ENCODE measurements around the gene PKD1.

Gene PKD1

DNA sequence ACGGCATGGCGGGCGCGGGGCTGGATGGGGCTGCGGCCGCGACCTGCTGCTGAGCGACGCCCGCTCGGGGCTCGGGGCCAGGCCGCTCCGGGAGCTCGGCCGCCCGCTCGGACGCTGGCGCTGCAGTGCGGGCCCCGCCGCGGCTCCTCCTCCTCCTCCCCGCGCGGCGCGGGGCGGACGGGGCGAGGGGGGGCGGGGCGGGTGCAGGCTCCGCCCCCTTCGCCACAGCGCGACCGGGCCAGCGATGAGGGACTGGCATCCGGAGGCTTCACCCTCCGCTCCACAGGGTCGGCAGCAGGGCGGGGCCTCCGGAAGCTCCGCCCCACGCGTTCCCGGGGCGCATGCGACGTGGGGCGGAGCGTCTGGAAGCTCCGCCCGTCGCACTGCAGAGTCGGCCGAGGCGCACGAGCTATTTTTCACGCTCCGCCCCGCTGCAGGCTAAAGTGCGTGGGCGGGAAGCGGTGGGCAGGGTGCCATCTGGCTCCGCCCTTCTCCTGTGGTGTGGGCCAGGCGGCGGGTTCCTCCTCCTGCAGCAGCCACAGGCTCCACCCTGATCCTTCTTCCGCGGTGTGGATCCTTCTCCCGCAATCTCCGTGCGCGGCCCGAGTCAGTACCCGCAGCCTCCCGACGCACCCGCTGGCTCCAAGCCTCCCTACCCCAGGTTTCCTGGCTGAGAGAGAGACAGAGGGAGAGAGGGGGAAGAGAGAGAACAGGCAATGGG is at the start of gene PKD1:
Gene PKD1, minus strand, starts transcription at position 129 of the 721 bp plus-strand sequence. CDS start 209 bp downstream, outside the sequence.
- DNase-seq (ENCODE audit: insufficient read length, low spot score) (peak; percentile 67), FAIRE-seq (peak; percentile 62)
- peak; percentile 66; the same call in 1 of the 2 replicates for TF ChIP-seq POLR2A (IDR thresholded peaks at IDR 0.05; ENCODE audit: low read depth, low read length)

DNA sequence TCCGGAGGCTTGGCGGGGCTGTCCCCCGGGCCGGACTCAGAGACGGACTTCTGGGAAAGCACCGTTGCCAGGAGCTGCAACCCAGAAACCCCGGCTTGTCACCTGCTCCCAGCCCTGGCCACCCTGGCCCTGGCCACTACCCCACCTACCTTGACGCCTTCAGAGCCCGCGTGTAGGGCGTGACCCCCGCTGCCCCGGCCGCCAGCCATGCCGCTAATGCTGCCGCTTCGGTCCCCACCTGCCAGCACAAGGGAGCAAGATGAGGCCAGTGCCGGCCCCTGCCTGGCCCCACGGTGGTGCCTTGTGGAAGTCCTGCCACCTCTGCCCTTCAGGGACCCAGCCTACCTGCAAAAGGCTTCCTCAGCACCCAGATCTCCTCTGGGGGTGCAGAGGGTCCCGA is 49.3 kb upstream of the PKD1 start:
- DNase-seq (ENCODE audit: insufficient read length, low spot score): no peak
- no peak for FAIRE-seq
- TF ChIP-seq POLR2A (IDR thresholded peaks at IDR 0.05; ENCODE audit: low read depth, low read length): no peak

DNA sequence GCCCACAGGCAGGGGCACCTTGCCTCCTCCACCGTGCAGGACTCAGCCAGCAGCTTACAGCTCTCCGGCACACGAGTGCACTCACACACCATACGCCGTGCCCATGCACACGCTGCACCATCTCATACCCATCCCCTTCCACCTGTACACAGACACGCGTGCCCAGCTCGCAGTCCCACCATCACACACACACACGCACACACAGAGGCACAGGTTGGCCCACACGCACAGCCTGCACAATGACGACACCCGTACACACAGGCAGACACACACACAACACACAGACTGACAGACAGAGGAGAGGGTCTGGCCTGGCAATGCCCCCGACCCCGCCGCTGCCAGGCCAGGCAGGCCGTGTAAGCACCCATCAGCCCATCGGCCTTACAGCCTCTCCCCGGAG is 48.6 kb upstream of the PKD1 start:
- no peak for TF ChIP-seq POLR2A (IDR thresholded peaks at IDR 0.05; ENCODE audit: low read depth, low read length)
- no peak for DNase-seq (ENCODE audit: insufficient read length, low spot score)
- no peak for FAIRE-seq

DNA sequence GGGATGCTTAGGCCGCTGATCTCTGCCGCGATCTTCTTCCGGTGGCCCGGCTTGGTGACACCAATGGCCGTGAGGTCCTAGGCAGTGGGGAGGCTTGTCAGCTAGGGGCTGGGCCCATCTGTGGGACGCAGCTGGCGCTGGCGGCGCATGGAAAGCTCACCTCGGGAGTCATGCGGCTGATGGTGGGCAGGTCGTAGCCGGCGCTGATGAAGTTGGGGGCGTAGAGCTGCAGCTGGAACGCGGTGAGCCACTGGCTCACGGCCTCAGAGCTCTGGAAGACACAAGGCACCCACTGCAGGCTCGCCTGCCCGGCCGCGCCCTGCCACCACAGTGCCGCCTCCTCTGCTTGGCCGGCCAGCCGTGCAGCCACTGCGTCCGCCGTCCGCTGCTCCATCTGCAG is 48.0 kb upstream of the PKD1 start:
- DNase-seq (ENCODE audit: insufficient read length, low spot score): no peak
- no peak for FAIRE-seq
- TF ChIP-seq POLR2A (IDR thresholded peaks at IDR 0.05; ENCODE audit: low read depth, low read length): no peak

DNA sequence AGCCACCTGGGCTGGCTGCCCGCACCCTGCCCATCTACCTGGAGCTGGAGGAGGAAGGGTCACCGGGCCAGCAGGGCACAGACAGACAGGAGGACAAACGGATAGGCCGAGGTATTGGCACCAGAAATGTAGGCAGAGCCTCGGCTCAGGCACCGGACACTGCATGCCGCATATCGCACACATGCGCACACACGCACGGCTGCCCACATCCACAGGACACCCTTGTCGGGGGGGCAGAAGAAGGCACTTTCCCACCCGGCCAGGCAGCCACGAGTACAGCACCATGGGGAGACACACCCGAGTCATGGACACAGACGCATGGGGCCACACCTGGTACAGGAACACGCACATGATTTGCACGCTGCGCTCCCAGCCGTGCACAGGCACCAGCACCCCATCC is 46.3 kb upstream of the PKD1 start:
- FAIRE-seq (no peak), DNase-seq (ENCODE audit: insufficient read length, low spot score) (no peak)
- no peak for TF ChIP-seq POLR2A (IDR thresholded peaks at IDR 0.05; ENCODE audit: low read depth, low read length)

DNA sequence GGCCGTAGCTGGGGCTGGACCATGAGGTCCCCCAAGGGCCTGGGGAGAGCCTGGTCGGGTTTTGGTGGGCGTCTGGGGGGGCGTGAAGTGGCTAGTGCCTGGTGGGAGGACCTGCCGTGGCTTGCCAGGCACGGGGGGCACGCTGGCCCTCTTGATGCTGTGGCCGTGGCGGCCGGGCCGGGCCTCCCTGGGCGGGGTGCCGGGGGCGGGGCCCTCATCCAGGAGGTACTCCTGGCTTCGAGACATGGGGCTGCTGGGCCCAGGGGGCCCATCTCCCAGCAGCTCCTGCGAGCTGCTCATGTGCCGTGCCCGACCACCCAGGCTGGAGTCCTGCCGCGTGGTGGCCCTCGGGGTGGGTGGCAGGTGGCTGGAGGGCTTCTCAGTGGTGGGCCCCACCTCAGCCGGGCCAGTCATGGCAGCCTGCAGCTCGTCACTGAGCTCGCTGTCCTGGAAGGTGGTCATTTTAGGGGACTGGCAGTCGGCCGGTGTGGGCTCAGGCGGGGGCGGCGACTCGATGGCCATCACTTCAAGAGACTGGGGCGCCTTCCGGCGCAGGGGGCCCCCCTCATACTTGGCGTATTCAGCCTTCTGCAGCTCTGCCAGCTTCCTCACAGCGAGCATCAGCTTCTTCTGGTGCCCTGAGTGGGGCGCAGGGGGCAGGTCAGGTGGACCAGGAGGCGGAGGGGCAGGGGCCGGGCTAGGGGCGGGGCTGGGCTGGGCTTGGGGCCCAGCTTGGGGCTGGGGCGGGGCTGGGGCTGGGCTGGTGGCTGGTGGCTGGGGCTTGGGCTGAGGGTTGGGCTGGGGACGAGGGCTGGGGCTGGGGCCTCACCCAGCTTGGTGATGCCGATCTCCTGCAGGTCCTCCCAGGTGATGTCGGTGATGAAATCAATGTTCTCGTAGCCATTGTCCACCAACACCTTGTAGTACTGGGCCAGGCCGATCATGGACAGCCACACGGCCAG is 45.5 kb upstream of the PKD1 start:
- TF ChIP-seq POLR2A (IDR thresholded peaks at IDR 0.05; ENCODE audit: low read depth, low read length): no peak
- no peak for FAIRE-seq
- no peak for DNase-seq (ENCODE audit: insufficient read length, low spot score)

DNA sequence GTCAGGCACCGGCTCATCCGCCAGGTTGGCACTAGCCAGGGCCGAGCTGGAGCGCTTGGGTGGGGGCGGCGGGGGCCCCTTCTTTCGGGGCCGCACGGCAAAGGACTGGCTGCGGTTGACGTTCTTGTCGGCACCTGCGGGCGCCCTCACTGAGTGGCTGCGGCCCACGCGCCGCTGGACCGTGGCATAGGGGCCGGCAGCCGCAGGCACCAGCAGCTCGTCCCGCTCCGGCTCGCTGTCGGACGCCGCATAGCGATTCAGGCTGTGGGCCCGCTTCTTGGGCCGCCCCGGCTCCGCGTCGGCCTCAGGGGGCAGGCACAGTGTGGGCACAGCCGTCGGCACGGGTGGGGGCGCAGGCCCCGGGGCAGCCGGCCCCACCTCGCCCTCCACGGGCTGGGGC is 44.8 kb upstream of the PKD1 start:
- DNase-seq (ENCODE audit: insufficient read length, low spot score) (no peak), FAIRE-seq (no peak)
- no peak for TF ChIP-seq POLR2A (IDR thresholded peaks at IDR 0.05; ENCODE audit: low read depth, low read length)

DNA sequence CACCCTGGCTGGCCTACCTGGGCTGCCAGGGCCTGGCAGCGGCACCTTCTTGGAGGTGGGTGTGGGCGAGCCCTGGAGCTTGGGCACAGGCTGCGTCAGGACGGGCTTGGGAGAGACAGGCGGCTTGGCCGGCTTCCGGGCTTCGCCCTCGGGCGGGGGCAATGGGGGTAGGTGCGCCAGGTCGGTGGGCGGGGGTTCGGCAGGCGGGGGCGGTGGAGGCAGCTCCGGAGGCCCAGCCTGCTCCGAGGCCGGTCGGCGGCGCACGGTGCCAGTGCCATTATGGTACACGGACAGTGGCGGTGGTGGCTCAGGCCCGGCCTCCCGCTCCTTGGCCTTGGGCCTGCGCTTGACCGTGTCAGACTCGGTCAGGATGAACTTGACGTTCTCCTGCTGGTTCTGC is 43.9 kb upstream of the PKD1 start:
- FAIRE-seq: no peak
- DNase-seq (ENCODE audit: insufficient read length, low spot score): no peak

DNA sequence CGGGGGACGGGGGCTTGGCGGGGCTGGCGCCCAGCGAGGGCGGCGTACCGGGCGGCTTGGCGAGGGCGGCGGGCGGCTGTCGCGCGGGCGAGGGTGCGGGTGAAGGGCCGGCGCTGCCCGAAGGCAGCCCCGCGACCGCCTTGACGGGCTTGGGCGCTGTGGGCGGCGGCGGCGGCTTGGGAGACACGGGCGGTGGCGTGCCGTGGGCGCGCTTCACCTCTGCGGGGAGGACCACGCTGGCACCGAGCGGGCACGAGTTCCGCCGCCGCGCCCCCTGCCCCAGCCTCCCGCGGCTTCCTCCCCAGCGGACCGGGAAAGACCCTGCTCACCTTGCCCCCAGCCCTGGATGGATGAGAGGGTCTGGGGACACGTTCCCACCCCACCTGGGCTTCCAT is 43.4 kb upstream of the PKD1 start:
- no peak for FAIRE-seq
- no peak for DNase-seq (ENCODE audit: insufficient read length, low spot score)
- TF ChIP-seq POLR2A (IDR thresholded peaks at IDR 0.05; ENCODE audit: low read depth, low read length): no peak

More for the DNA sequence above, 43.9 kb upstream of the PKD1 start:
- TF ChIP-seq POLR2A (IDR thresholded peaks at IDR 0.05; ENCODE audit: low read depth, low read length): no peak

DNA sequence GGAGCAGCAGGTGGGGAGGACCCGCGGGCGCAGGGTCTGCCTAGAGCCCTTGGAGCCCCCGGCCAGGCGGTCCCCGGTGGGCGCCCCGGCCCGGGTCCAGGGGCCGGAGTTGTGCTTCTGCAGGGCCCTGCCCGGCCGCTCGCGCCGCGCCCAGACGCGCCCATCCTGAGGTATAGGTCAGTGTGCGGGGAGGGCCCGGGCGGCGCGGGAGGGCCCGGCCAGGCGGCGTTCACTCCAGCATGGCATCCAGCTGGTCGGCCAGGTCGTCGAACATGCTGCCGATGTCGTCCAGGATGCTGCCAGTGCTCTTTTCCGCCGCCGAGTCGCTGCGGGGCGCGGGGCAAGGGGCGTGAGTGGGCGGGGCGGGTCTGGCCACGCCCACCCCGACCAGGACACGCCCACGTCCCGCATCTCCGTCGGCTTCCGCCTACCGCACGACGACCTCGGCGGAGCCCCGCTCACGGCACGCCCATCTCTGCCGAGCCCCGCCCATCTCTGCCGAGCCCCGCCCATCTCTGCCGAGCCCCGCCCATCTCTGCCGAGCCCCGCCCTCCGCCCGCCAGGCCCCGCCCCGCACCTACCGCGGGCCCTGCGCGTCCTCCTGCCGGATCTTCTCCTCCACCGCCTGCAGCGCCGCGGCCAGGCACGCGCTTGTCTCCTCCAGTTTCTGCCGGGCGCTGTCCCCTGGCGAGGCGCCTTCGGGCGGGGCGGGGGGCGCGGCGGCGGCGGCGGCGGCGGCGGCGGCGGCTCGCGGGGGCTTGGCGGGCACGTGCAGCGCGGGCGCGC is 42.8 kb upstream of the PKD1 start:
- TF ChIP-seq POLR2A (IDR thresholded peaks at IDR 0.05; ENCODE audit: low read depth, low read length): no peak
- no peak for DNase-seq (ENCODE audit: insufficient read length, low spot score)
- no peak for FAIRE-seq

DNA sequence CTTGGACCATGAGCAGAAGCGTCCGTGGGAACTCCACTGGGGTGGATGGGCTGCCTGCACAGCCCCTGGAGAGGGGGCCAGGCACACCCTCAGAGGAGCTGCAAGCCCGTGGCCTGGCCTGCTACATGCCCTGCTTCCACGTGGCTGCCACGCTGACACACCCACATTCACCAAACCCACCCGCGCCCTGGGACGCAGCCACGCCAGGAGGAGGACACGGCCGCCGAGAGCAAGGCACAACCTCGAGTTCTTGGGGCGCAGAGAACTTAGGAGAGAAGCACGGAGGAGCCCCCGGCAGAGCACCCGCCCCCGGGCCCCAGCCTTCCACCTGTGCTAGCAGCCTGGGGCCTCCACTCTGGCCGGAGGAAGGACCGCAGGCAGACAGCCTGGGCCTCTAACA is 41.9 kb upstream of the PKD1 start:
- TF ChIP-seq POLR2A (IDR thresholded peaks at IDR 0.05; ENCODE audit: low read depth, low read length): no peak
- FAIRE-seq: no peak
- no peak for DNase-seq (ENCODE audit: insufficient read length, low spot score)

DNA sequence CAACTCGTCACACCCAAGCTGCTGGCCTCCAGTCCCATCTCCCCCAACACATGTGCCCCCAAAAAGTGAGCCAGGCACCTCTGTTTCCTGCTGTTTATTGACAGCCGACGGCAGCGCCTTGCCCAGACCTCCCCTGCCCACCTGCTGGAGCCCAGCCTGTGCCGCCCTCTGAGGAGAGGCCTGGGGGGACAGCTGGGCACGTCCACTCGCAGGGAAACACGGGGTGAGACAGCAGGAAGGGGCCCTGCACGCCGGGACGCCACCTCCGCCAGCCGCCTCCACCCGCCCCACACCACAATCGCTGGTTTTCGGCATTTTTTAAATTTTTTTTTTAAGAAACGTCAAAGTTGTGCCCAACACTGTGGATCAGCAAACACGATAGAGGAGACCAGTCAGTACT is 41.4 kb upstream of the PKD1 start:
- TF ChIP-seq POLR2A (IDR thresholded peaks at IDR 0.05; ENCODE audit: low read depth, low read length): no peak
- no peak for DNase-seq (ENCODE audit: insufficient read length, low spot score)
- FAIRE-seq: no peak

DNA sequence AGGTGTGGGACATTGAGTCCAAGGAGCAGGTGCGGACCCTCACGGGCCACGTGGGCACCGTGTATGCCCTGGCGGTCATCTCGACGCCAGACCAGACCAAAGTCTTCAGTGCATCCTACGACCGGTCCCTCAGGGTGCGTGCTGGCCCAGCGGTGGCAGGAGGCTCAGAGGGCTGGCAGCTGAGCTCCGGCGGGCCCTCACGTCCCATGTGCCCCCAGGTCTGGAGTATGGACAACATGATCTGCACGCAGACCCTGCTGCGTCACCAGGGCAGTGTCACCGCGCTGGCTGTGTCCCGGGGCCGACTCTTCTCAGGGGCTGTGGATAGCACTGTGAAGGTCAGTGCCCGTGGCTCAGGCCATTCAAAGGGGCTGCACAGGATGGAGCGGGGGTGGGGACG is 40.3 kb upstream of the PKD1 start:
- DNase-seq (ENCODE audit: insufficient read length, low spot score) (no peak), FAIRE-seq (no peak)
- no peak for TF ChIP-seq POLR2A (IDR thresholded peaks at IDR 0.05; ENCODE audit: low read depth, low read length)

DNA sequence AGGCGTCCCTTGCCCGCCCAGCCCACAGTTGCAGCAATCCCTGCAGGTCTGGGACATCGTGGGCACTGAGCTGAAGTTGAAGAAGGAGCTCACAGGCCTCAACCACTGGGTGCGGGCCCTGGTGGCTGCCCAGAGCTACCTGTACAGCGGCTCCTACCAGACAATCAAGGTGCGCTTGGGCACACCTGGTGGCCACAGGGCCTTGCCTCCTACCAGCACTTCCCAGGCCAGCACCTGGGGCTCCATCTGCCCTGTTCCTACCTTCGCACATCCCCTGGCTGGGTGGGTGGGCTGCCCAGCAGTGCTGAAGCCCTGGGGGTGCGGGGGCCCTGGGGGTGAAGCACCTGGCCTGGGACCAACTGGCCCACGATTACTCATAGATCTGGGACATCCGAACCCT is 39.8 kb upstream of the PKD1 start:
- no peak for DNase-seq (ENCODE audit: insufficient read length, low spot score)
- no peak for TF ChIP-seq POLR2A (IDR thresholded peaks at IDR 0.05; ENCODE audit: low read depth, low read length)
- no peak for FAIRE-seq

Measured in H54 (cell line).